PC-9 (cell line): ENCODE measurements around the gene SNF8.

Source experiments
- CTCF ChIP-seq: fragments of 200-600 bp; sonication (generic); conservative IDR thresholded peaks from 2 replicates; pipeline ENCODE4 v1.6.1; 2017; ENCODE audit warnings: mixed run types, antibody characterized with exemption, mild to moderate bottlenecking, moderate library complexity
- EZH2 ChIP-seq: fragments of 200-600 bp; sonication (generic); IDR thresholded peaks from 2 replicates; pipeline ENCODE4 v1.8.0; 2017; ENCODE audit warnings: antibody characterized with exemption, low read depth

- TF ChIP-seq CTCF (no peak), EZH2 (no peak)
Measured at GRCh38 chr17:48951572-48951971, 6.9 kb upstream of the SNF8 start.
